GM21528 (cell line): ENCODE results near the gene GPR142.

Source experiments
- ATAC-seq: cut with Tn5 transposase; IDR thresholded peaks from one replicate; pipeline ENCODE4 v1.9.1; 2021; ENCODE audit warnings: mild to moderate bottlenecking, moderate library complexity; ENCODE audit not compliant: unreplicated experiment, low FRiP score

GPR142 gene

GRCh38 chr17:74367206-74367605, at the start of gene GPR142:
TSS of gene GPR142 (plus strand) at chr17:74367506. CDS start at chr17:74369541, 2,035 bp downstream.
- no peak for ATAC-seq

- ATAC-seq = no peak
Measured at GRCh38 chr17:74318391-74318790, 48.9 kb upstream of the GPR142 start.

- no peak for ATAC-seq
Measured at GRCh38 chr17:74324521-74324920, 42.8 kb upstream of the GPR142 start.

GRCh38 chr17:74325376-74325742, 41.9 kb upstream of the GPR142 start:
- ATAC-seq = no peak

- ATAC-seq = peak; percentile 58
Measured at GRCh38 chr17:74325743-74326379, 41.4 kb upstream of the GPR142 start, which contains the start of gene KIF19. TSS of gene KIF19 (plus strand) at chr17:74326226. CDS start at chr17:74326350, 124 bp downstream.

- no peak for ATAC-seq
Measured at GRCh38 chr17:74326506-74326905, 40.8 kb upstream of the GPR142 start.

GRCh38 chr17:74328487-74328886, 38.8 kb upstream of the GPR142 start:
- no peak for ATAC-seq

- no peak for ATAC-seq
Measured at GRCh38 chr17:74329378-74329777, 37.9 kb upstream of the GPR142 start.

- ATAC-seq = no peak
Measured at GRCh38 chr17:74330446-74330845, 36.9 kb upstream of the GPR142 start.

GRCh38 chr17:74332017-74332650, 35.2 kb upstream of the GPR142 start:
- ATAC-seq = no peak

- ATAC-seq = no peak
Measured at GRCh38 chr17:74332763-74333283, 34.5 kb upstream of the GPR142 start.

GRCh38 chr17:74334393-74335039, 32.8 kb upstream of the GPR142 start:
- no peak for ATAC-seq

GRCh38 chr17:74335529-74336062, 31.7 kb upstream of the GPR142 start:
- ATAC-seq = no peak

- ATAC-seq = no peak
Measured at GRCh38 chr17:74336307-74336706, 31.0 kb upstream of the GPR142 start.

GRCh38 chr17:74337834-74338500, 29.3 kb upstream of the GPR142 start:
- ATAC-seq = no peak

- ATAC-seq = no peak
Measured at GRCh38 chr17:74339537-74340195, 27.6 kb upstream of the GPR142 start.

- ATAC-seq = no peak
Measured at GRCh38 chr17:74340470-74341023, 26.8 kb upstream of the GPR142 start.

- ATAC-seq = no peak
Measured at GRCh38 chr17:74342224-74342623, 25.1 kb upstream of the GPR142 start.

- ATAC-seq = no peak
Measured at GRCh38 chr17:74343121-74343520, 24.2 kb upstream of the GPR142 start.
